A673 (cell line): ENCODE data around the gene VPS16.

Source experiments
- CTCF ChIP-seq: fragments of 300-800, 200-600 bp; sonication (generic); conservative IDR thresholded peaks from 2 replicates; pipeline ENCODE4 v1.5.1; 2017; ENCODE audit warnings: low read depth, mild to moderate bottlenecking, antibody characterized with exemption, low read length, moderate library complexity, mixed read lengths
- EZH2 ChIP-seq: fragments of 200-600 bp; sonication (generic); IDR thresholded peaks from 2 replicates; pipeline ENCODE4 v1.6.1; 2017; ENCODE audit warnings: borderline replicate concordance, low read depth, mild to moderate bottlenecking, mixed read lengths, antibody characterized with exemption, low read length; ENCODE audit not compliant: poor library complexity, severe bottlenecking

- TF ChIP-seq CTCF = no peak
- no peak for TF ChIP-seq EZH2
Observed at GRCh38 chr20:2839732-2840137, 810 bp upstream of the VPS16 start.
